Type B pancreatic cell (in vitro differentiated cells): ENCODE measurements around the gene IQSEC1. TPM values are rescaled to one million over a fixed set of nuclear protein-coding genes. Genes with fewer than 3 reads are reported as not detected.

ENCODE experiments used
- DNase-seq: peaks from one replicate; pipeline ENCODE4 v3.0.0; 2021; ENCODE audit warnings: mixed read lengths; ENCODE audit not compliant: unreplicated experiment; ENCODE audit errors: extremely low spot score
- H3K27ac Mint-ChIP-seq: 2 replicates; pipeline ENCODE4 v1.8.0; 2021; ENCODE audit warnings: mild to moderate bottlenecking, mixed read lengths
- H3K27me3 Mint-ChIP-seq: 2 replicates; pipeline ENCODE4 v1.8.0; 2021; ENCODE audit warnings: mixed read lengths
- H3K36me3 Mint-ChIP-seq: 2 replicates; pipeline ENCODE4 v1.8.0; 2021; ENCODE audit warnings: mixed read lengths
- H3K4me1 Mint-ChIP-seq: one replicate; pipeline ENCODE4 v1.8.0; 2021; ENCODE audit warnings: mixed read lengths; ENCODE audit not compliant: unreplicated experiment
- H3K4me3 Mint-ChIP-seq: 2 replicates; pipeline ENCODE4 v1.8.0; 2021; ENCODE audit warnings: mild to moderate bottlenecking, mixed read lengths
- H3K9me3 Mint-ChIP-seq: 2 replicates; pipeline ENCODE4 v1.8.0; 2021; ENCODE audit warnings: mixed read lengths
- total RNA-seq: library from RNA; stranded (reverse); gene quantifications from 2 replicates; pipeline ENCODE4 v1.2.1, GENCODE V29; 2021; ENCODE audit warnings: low replicate concordance
- TF ChIP-seq, protein P1 (sequence below): fragments of 200-600 bp; sonication (generic); conservative IDR thresholded peaks from 2 replicates; pipeline ENCODE4 v1.5.0; 2021; ENCODE audit warnings: antibody characterized with exemption, mild to moderate bottlenecking

The IQSEC1 gene
- total RNA-seq, 1 donor from 2014 or later = 33.1 TPM

DNA sequence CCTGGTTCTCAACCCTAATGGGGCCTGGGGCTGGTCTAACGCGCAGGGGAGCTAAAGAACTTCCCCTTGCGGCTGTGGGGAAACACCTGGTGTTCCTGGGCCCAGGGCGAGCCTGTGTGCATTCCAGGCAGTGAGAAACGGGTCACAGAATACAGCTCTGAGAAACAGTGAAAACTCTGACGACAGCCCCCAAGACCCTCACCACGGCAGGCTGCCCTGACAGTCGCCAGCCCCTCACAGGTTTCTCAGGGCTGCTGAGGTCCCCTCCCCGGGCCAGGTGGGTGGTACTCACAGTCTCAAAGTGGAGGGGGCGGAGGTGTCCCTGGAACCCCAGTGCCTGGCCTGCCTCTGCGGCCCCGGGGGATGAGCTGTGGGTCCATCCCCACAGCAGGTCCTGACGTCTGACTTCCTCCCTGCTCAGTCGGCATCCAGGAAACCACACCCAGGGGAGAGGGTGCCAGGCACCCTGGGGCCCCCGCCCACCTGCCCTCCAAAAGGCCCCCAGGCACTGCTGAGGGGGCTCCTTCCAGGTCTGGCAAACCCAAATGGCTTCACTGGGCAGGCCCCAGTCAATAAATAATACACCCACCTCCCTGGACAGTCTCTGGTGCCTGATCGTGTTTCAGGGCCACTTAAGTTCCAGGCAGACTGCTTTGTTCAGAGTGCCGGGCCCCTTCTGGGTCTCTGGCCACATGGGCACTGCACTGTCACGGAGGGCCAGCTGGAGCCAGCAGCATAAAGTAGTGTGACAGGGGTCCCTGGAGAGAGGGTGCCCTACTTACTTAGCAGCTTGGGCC is 57.7 kb downstream of the IQSEC1 start:
- Mint-ChIP-seq H3K9me3 (no peaks in the 10 kb centered on the region), H3K4me1 (peaks cover 30% of the 10 kb centered on the region), H3K27me3 (peaks cover 3% of the 10 kb centered on the region), H3K4me3 (no peak overlapping the region), H3K27ac (no peak overlapping the region), H3K36me3 (no peaks in the 10 kb centered on the region)
- TF ChIP-seq, protein P1, sequence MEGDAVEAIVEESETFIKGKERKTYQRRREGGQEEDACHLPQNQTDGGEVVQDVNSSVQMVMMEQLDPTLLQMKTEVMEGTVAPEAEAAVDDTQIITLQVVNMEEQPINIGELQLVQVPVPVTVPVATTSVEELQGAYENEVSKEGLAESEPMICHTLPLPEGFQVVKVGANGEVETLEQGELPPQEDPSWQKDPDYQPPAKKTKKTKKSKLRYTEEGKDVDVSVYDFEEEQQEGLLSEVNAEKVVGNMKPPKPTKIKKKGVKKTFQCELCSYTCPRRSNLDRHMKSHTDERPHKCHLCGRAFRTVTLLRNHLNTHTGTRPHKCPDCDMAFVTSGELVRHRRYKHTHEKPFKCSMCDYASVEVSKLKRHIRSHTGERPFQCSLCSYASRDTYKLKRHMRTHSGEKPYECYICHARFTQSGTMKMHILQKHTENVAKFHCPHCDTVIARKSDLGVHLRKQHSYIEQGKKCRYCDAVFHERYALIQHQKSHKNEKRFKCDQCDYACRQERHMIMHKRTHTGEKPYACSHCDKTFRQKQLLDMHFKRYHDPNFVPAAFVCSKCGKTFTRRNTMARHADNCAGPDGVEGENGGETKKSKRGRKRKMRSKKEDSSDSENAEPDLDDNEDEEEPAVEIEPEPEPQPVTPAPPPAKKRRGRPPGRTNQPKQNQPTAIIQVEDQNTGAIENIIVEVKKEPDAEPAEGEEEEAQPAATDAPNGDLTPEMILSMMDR = no peak
- DNase-seq = no peak

DNA sequence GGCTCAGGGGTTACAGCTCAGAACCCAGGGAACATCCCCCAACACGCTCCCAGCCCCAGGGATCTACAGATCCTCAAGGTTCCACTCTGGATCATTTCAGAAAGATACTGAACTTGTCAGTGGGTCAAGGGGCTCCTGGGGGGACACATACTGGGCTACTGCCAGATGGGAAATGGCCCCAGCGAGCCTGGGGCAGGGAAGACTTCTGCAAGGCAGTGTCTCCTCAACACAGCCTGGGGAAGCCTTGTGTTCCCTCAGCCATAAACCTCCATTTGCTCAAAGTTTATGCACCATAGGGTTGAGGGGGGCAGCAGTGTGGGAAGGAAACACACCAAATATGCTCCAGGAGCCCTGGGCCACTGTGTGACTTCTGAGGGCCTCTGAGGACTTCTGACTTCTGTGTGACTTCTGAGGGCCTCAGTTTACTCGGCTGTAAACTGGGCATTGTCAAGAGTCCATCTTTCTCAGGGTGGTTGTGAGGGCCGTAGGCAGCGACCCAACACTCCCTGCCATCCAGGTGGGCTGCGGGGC is 58.4 kb downstream of the IQSEC1 start:
- DNase-seq = no peak
- no peak overlapping the region for H3K27ac Mint-ChIP-seq
- peaks cover 3% of the 10 kb centered on the region for H3K27me3 Mint-ChIP-seq
- no peaks in the 10 kb centered on the region for H3K9me3 Mint-ChIP-seq
- H3K4me3 Mint-ChIP-seq = no peak overlapping the region
- peaks cover 29% of the 10 kb centered on the region for H3K4me1 Mint-ChIP-seq
- no peaks in the 10 kb centered on the region for H3K36me3 Mint-ChIP-seq
- TF ChIP-seq, protein P1 = no peak

DNA sequence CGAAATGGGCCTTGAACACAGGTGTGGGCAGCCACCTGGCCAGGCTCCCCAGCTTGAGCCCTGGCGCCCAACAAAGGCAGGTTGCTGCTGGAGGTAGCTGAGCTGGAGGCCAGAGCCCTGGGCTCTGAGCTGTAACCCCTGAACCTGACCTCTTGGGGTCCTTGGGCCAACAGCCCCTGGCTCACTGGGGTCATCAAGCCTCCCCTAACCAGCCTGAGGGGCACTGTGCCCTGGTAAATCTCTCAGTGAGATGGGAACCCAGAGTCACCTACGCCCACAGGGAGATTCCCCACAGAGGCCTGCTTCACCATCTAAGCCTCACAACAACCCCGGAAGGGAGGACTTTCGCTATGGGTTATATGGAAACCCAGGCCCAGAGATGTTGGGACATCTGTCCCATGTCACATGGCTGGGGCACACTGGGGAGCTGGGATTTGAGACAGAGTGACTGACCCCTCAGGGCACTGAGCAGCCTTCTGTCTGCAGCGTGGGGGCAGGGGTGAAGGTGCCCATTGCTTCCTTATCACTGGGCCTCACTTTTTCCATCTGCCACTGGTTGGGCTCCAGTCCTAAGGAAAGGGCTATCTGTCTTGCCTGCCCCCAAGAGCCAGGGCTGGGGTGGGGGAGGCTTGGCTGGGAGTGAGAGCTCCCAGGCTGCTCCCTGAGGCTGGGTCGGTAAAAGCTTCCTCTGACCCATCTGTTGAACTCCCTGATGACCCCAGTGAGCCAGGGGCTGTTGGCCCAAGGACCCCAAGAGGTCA is 59.1 kb downstream of the IQSEC1 start:
- Mint-ChIP-seq H3K27me3 (peaks cover 3% of the 10 kb centered on the region), H3K4me1 (peaks cover 29% of the 10 kb centered on the region), H3K36me3 (no peaks in the 10 kb centered on the region), H3K27ac (no peak overlapping the region), H3K9me3 (no peaks in the 10 kb centered on the region), H3K4me3 (no peak overlapping the region)
- no peak for DNase-seq
- TF ChIP-seq, protein P1 = no peak

GRCh38 chr3:13013566-13013965 is 59.7 kb downstream of the IQSEC1 start:
- TF ChIP-seq, protein P1 = no peak
- Mint-ChIP-seq H3K36me3 (no peaks in the 10 kb centered on the region), H3K4me1 (peaks cover 29% of the 10 kb centered on the region), H3K9me3 (no peaks in the 10 kb centered on the region), H3K4me3 (no peak overlapping the region), H3K27ac (no peak overlapping the region), H3K27me3 (peaks cover 3% of the 10 kb centered on the region)
- DNase-seq = no peak

- no peak for DNase-seq
- no peak overlapping the region for H3K4me3 Mint-ChIP-seq
- peaks cover 33% of the 10 kb centered on the region for H3K4me1 Mint-ChIP-seq
- H3K27me3 Mint-ChIP-seq = peaks cover 3% of the 10 kb centered on the region
- no peak overlapping the region for H3K27ac Mint-ChIP-seq
- no peaks in the 10 kb centered on the region for H3K36me3 Mint-ChIP-seq
- TF ChIP-seq, protein P1 = no peak
- no peaks in the 10 kb centered on the region for H3K9me3 Mint-ChIP-seq
Measured at GRCh38 chr3:13013151-13013561, 60.1 kb downstream of the IQSEC1 start.
